Epithelial cell of proximal tubule (primary cell): ENCODE measurements around the gene IFI27L2. TPM values are rescaled to one million over a fixed set of nuclear protein-coding genes. Genes with fewer than 3 reads are reported as not detected.
A peak's percentile ranks its signal among the peaks of the same experiment; 100 is the strongest.

Source experiments
- DNase-seq: peaks from one replicate; pipeline ENCODE4 v3.0.0-alpha.2; 2011; ENCODE audit warnings: low read depth
- H3K4me3 ChIP-seq: 2 replicates; pipeline ENCODE4 v1.5.1; 2011; ENCODE audit warnings: low read depth, mild to moderate bottlenecking, low read length
- CTCF ChIP-seq: conservative IDR thresholded peaks from 2 replicates; pipeline ENCODE4 v1.5.1; 2012; ENCODE audit warnings: low read depth, mild to moderate bottlenecking, low read length
- total RNA-seq: library from RNA; depleted of rRNA; stranded (reverse); fragments of >200 nt; gene quantifications from 2 replicates; pipeline ENCODE4 v1.2.3, GENCODE V29; 2015

IFI27L2 gene
- total RNA-seq, 1 donor from 2014 or later, result 139 TPM

GRCh38 chr14:94113490-94113889 lies 15.9 kb downstream of the IFI27L2 start:
- no peak for TF ChIP-seq CTCF
- no peak for DNase-seq
- H3K4me3 ChIP-seq, result no peak overlapping the region

GRCh38 chr14:94113073-94113472 lies 16.3 kb downstream of the IFI27L2 start:
- no peak for DNase-seq
- no peak overlapping the region for H3K4me3 ChIP-seq

GRCh38 chr14:94112513-94113063 lies 16.8 kb downstream of the IFI27L2 start:
- no peak overlapping the region for H3K4me3 ChIP-seq
- no peak for TF ChIP-seq CTCF
- no peak for DNase-seq

More at GRCh38 chr14:94113073-94113472, 16.3 kb downstream of the IFI27L2 start:
- TF ChIP-seq CTCF, result no peak

- no peak for DNase-seq
- TF ChIP-seq CTCF, result no peak
- peak overlapping the region; percentile 8 for H3K4me3 ChIP-seq
Measured at GRCh38 chr14:94111276-94112095, 17.9 kb downstream of the IFI27L2 start.

- H3K4me3 ChIP-seq, result peak within 1 kb of the TSS; percentile 31
- no peak for DNase-seq
- no peak for TF ChIP-seq CTCF
Measured at GRCh38 chr14:94110552-94111181, 18.7 kb downstream of the IFI27L2 start, which contains the start of gene IFI27. IFI27 (plus strand) TSS chr14:94110736.

GRCh38 chr14:94109915-94110250 lies 19.5 kb downstream of the IFI27L2 start:
- no peak for DNase-seq
- H3K4me3 ChIP-seq, result no peak overlapping the region
- TF ChIP-seq CTCF, result no peak
